Lower lobe of right lung (tissue), 2 donors: ENCODE measurements around the gene PICALM. TPM values are rescaled to one million over a fixed set of nuclear protein-coding genes. Genes with fewer than 3 reads are reported as not detected.

Experiments
- ATAC-seq, 2 donors: fragments of 200-7000 bp; cut with Tn5 transposase; one replicate each; pipeline ENCODE4 v1.9.1; 2020 to 2022; ENCODE audit warnings: mild to moderate bottlenecking in 2 of 2, moderate library complexity in 2 of 2
- DNase-seq: peaks from one replicate; pipeline ENCODE4 v3.0.0-alpha.2; 2020
- H3K27ac ChIP-seq: fragments of 200-600 bp; one replicate; pipeline ENCODE4 v1.8.0; 2022
- H3K27me3 ChIP-seq: fragments of 200-600 bp; one replicate; pipeline ENCODE4 v1.8.0; 2022; ENCODE audit warnings: low read depth
- H3K36me3 ChIP-seq: fragments of 200-600 bp; one replicate; pipeline ENCODE4 v1.8.0; 2022; ENCODE audit warnings: mild to moderate bottlenecking
- H3K4me1 ChIP-seq: fragments of 200-600 bp; one replicate; pipeline ENCODE4 v1.8.0; 2022
- H3K4me3 ChIP-seq: fragments of 200-600 bp; one replicate; pipeline ENCODE4 v1.8.0; 2022; ENCODE audit warnings: mild to moderate bottlenecking
- H3K9me3 ChIP-seq: fragments of 200-600 bp; one replicate; pipeline ENCODE4 v1.8.0; 2022
- CTCF ChIP-seq: fragments of 200-600 bp; IDR thresholded peaks from one replicate; pipeline ENCODE4 v1.8.0; 2022; ENCODE audit warnings: antibody characterized with exemption, mild to moderate bottlenecking
- intact Hi-C: fragments of 100-400 bp; cut with DNase I; formaldehyde crosslinking; loops from one replicate; pipeline ENCODE4 v1.11.0; 2022
- total RNA-seq: library from RNA; stranded (reverse); fragmentation: NEBNext Ultra II Directional; extraction: Animal tissue kit (Norgen Biotek cat#: 25700); gene quantifications from one replicate; pipeline ENCODE4 v1.2.1, GENCODE V29; 2021
- donor health status: DM: no; HTN: yes; CAD: no; lungs with severe emphysema.

Gene PICALM
- total RNA-seq, 1 donor from 2014 or later: 190 TPM

DNA sequence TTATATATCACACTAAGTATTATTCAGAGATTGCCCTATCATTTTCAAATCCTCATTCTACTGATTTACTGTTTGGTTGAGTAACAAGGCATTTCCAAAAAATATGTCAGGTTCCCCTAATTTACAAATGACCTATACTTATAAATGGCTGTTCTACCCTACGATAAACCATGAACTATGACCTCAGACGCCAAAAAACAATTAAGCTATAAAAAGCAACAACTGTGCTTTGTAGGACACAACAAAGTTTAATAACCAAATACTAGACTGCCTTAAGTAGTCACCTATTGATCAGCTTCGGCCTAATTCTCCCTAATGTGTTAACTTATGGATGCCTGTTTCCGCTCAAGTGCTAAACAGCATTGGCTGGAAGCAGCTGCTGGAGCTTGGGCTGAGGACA, 53.2 kb downstream of the PICALM start:
- no peaks in the 10 kb centered on the region for H3K4me1 ChIP-seq
- no peaks in the 10 kb centered on the region for H3K9me3 ChIP-seq
- intact Hi-C loops: no loop called here
- no peak for DNase-seq
- no peaks in the 10 kb centered on the region for H3K27me3 ChIP-seq
- no peak for TF ChIP-seq CTCF
- ATAC-seq: no peak
- H3K36me3 ChIP-seq: peaks cover 97% of the 10 kb centered on the region
- no peak overlapping the region for H3K27ac ChIP-seq
- no peak overlapping the region for H3K4me3 ChIP-seq

DNA sequence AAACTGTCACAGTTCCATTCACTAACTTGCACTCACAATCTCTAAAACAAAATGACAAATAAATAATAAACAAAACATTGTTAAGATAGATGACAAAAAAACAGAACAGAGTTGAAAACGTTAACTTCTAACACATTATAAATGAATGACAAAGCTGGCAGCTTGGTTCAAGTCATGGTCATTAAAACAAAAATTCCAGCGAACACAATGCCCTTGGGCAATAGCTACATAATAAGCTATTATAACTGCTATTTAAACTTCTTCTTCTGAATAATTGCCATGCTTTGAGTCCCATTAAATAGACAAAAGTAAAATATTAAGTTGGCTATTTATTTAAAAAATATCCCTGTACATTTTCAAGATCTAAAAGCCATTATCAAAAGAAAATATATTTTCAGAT, 54.7 kb downstream of the PICALM start:
- no peak for ATAC-seq
- Histone ChIP-seq H3K4me1 (no peaks in the 10 kb centered on the region), H3K27me3 (no peaks in the 10 kb centered on the region), H3K36me3 (peaks cover 97% of the 10 kb centered on the region), H3K4me3 (no peak overlapping the region), H3K27ac (no peak overlapping the region), H3K9me3 (no peaks in the 10 kb centered on the region)
- intact Hi-C loops: no loop called here
- no peak for TF ChIP-seq CTCF
- DNase-seq: no peak

DNA sequence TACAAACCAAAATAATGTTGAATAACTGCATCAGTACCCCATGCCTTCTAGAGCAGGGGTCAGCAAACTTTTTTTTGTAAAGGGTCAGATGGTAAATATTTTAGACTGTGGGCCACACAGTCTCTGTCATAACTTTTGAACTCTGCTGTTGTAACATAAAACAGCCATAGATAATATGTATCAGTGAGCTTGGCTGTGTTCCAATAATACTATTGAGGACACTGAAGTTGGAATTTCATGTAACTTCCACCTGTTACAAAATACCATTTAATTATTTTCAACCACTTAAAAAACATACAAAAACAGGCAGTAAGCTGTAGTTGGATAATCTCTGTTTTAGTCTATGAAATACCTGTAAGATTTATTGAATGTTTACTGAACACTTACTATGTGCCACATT, 55.2 kb downstream of the PICALM start:
- no peak for ATAC-seq
- Histone ChIP-seq H3K4me1 (no peaks in the 10 kb centered on the region), H3K27me3 (no peaks in the 10 kb centered on the region), H3K36me3 (peaks cover 96% of the 10 kb centered on the region), H3K4me3 (no peak overlapping the region), H3K9me3 (no peaks in the 10 kb centered on the region), H3K27ac (no peak overlapping the region)
- TF ChIP-seq CTCF: no peak
- intact Hi-C loops: no loop called here
- no peak for DNase-seq

DNA sequence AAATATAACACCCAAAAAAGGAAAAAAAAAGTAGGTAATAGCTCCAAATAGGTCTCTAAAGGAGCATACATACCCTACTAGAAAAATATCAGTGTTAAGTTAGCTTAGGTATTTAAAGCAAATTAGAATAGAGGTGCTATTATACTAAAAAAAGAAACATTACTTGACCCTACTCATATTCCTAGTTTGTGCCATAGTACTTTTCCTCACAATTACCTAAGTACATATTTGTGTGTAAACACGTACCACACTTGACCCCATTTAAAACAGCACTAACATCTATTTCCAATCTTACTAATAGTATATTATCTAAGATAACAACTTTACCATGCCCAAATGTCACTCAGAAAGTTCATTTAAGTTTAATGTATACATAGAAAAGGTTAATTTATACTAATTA, 57.7 kb downstream of the PICALM start:
- peaks cover 98% of the 10 kb centered on the region for H3K36me3 ChIP-seq
- no peaks in the 10 kb centered on the region for H3K27me3 ChIP-seq

DNA sequence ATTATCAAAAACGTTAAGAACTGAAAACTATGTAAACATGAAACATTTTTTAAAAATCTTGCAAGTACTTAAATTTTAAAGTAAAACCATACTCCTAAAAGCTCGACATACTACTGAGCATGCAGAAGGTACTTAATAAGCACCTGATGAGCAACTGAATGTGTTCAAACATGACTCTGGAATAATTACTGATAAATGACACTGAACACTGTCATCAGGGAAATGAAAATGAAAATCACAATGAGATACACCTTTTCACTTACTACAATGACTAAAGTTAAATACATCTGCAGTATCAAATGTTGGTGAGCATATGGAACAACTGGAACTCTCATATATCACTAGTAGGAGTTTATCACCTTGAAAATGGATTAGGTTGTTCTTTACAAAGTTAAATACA, 65.2 kb downstream of the PICALM start:
- Histone ChIP-seq H3K36me3 (peaks cover 99% of the 10 kb centered on the region), H3K9me3 (no peaks in the 10 kb centered on the region), H3K4me3 (no peak overlapping the region), H3K4me1 (no peaks in the 10 kb centered on the region), H3K27me3 (no peaks in the 10 kb centered on the region), H3K27ac (no peak overlapping the region)
- intact Hi-C loops: no loop called here
- DNase-seq: no peak
- TF ChIP-seq CTCF: no peak
- no peak for ATAC-seq

More for the DNA sequence above, 57.7 kb downstream of the PICALM start:
- DNase-seq (no peak), ATAC-seq (no peak)
- no peak overlapping the region for H3K4me3 ChIP-seq
- TF ChIP-seq CTCF: no peak
- H3K27ac ChIP-seq: no peak overlapping the region
- H3K9me3 ChIP-seq: no peaks in the 10 kb centered on the region
- intact Hi-C loops: no loop called here
- H3K4me1 ChIP-seq: no peaks in the 10 kb centered on the region

- TF ChIP-seq CTCF: no peak
- intact Hi-C loops: no loop called here
These were observed 66.5 kb downstream of the PICALM start for GRCh38 chr11:86002431-86002830.

More at GRCh38 chr11:86002431-86002830, 66.5 kb downstream of the PICALM start:
- Histone ChIP-seq H3K27ac (no peak overlapping the region), H3K27me3 (no peaks in the 10 kb centered on the region), H3K36me3 (peaks cover 99% of the 10 kb centered on the region), H3K4me1 (no peaks in the 10 kb centered on the region), H3K4me3 (no peak overlapping the region), H3K9me3 (no peaks in the 10 kb centered on the region)
- ATAC-seq: no peak
- DNase-seq: no peak
